EH (cell line): ENCODE results near the gene VAPB.

Source experiments
- DNase-seq: peaks from one replicate; pipeline ENCODE4 v3.0.0-alpha.2; 2015; ENCODE audit warnings: low read depth

The VAPB gene

DNA sequence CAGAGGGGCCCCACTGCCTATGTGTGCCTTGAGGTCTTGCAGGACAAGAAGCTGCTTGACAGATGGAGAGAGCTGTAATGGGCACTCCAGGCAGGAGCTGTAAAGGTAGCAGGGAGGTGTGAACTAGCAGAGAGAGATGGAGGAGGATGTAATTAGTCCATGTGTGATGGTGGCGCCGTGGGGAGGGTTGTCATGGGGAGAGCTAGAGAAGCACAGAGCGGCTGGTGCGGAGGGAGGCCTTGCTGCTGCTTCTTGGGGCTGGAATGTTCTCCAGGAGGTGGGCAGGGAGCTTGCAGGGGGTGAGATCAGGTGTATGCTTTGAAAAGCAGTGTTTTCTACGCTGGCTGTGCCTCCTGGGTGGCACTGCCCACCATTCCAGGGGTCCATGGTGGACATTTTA lies 94.0 kb downstream of the VAPB start:
- no peak for DNase-seq

DNA sequence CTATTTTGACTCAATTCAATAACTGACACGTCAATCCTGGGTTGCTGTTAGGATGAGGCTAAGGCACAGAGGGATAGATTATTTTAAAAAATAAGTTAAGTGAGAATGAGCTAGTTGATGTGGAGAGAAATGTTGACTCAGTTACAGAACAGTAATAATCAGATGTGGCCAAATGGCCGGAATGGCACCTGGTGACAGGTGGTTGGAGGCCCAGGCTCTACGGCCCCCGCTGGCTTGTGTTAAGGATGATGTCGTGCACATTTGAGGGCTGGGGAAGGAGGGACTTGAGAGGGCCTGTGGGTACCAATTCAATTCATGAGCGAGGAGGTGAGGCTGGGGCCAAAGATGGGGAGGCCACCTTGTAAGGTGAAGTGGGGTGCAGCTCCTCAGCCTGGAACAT lies 94.4 kb downstream of the VAPB start:
- DNase-seq = no peak

DNA sequence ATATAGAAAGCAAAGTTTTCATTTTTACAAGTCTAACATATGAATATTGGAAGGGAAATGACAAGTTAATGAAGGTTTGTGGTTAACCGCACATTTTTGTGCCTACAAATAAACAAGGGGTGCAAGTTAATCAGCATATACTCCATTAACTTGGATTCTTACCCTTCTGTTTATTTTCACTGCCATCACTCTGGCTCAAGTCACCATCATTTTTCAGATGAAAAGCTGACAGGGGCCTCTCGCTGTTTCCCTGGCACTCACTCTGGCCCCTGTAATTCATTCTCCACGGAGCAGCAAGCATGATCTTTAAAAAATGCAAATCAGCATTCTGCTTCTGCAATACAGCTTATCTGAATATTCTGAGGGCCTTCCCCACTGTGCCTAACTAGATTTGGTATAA lies 96.4 kb downstream of the VAPB start:
- no peak for DNase-seq

DNA sequence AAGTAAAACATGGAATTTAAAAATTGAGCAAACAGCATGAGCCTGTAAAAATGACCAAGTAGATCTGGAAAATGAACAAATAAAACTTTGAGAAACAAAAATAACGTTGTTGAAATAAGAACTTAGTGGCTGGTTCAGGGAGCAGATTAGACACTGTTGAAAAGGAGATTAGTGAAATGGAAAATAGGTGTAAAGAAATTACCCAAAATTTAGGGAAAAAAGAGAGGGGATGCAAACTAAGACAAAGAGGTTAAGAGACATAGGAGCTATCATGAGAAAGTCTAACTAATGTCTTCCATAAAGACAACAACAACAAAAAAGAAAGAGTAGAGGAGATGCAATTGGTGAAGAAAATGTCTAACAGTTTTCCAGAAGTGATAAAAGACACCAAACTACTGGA lies 97.2 kb downstream of the VAPB start:
- DNase-seq = no peak

DNA sequence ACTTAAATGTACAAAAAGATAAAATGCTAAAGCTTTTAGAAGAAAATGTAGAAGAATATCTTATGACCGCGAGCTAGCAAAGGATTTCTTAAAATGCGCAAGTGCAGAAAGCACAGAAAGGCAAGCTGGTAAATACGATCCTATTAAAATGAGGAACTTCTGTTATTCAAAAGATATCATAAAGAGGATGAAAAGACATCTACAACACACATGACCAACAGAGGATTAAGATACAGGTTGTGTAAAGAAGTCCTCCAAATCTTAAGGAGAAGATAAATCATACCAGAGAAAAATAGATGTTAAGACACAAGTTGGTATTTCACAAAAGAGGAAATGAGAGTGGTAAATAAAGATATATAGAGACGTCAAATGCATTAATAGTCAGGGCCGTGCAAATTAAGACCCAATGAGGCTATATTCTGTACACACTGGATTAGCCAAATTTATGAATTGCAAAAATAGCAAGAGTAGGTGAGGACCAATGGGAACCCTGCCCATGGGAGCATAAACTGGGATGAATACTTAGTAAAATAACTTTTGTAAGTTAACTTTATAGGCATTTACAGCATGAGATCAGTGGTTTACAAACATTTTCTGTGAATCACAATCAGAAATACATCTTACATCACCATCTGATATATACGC lies 103.2 kb downstream of the VAPB start:
- no peak for DNase-seq

DNA sequence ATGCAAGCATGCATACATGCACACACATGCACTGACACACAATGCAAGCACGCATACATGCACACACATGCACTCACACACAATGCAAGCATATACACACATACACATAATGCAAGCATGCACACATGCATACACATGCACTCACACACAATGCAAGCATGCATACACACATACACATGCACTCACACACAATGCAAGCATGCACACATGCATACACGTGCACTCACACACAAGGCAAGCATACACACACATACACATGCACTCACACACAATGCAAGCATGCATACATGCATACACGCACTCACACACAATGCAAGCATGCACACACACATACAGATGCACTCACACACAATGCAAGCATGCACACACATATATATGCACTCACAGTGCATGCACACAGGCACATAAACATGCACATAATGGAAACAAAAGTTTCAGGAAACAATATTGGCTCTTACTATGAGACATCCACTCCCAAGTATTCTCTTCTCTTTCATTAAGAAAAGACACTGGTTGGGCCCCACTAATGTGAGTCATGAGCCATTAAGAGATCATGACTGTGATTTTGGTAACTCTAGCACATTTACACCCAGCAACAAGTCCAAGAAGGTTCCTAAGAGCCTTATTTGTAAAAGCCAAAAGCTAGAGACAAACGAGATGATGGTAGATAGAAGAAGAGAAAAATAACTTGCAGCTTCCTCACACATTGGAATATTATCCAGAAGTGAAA lies 103.9 kb downstream of the VAPB start:
- DNase-seq = no peak

DNA sequence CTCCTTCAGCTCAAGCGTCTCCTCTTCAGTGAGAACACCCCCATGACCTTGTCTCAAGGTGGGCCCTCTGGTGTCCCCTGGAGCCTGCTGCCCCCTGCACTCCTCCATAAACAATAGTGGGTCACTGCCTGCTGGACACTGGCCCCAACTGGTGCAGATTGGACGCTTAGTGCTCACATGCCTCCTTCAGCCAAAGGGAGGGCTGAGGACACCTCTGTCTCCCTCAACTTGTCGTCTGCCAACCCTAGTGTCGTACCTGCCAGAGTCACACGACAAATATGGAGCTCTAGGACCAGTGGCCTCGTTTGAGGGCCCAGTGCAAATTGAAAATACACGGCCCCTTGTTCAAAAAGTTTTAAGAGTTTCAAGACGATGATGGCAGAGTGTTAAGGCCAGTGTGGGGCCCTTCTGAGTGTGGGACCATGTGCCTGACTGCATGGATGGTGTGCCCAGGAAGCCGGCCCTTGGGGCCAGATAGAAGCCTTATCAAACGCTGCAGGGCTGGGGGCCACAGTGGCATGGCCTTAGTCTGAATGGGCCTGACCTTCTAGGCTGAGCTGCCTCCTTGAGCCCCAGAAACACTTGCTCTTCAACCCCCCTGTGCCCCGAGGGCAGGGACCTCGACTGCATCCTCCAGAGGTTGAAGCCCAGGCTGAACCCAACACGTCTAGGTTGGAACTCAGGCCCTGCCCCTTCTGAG lies 106.0 kb downstream of the VAPB start:
- DNase-seq = no peak

DNA sequence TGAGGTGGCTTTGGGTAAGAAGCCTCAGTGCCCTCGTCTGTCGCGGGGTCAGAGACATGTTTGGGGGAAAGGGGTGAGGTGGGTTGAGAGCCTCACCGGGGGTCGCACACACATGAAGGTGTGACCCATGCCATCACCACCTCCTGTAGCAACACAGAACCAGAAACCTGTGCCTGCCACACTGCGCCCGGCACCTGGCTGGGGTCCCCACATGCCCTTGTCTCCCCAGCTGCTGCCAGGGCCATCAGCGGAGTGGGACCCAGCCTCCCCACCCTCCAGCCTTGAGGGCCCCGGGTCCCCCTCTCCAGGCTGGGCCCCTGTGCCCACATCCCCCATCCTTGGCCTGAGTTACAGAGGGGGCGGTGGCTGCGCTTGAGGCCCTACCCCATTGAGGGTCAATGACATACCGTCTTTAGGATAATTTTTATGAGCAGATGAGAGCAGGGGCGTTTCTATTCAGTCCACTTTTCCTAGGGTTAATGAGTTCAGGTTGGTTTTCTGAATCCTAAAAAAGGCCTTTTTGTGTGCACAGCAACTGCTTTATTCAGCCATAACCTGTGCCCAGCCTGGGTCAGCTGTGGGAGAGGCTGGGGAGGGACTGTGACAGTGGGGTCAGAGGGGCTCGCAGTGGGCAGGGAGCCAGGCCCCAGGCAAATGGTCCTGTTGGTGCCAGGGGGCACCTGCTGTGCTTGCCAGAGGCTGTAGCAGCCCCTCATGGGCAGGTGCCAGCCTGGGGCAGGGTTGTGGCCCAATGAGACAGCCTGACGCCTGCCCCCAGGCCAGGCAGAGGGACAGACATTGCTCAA lies 106.8 kb downstream of the VAPB start:
- no peak for DNase-seq

DNA sequence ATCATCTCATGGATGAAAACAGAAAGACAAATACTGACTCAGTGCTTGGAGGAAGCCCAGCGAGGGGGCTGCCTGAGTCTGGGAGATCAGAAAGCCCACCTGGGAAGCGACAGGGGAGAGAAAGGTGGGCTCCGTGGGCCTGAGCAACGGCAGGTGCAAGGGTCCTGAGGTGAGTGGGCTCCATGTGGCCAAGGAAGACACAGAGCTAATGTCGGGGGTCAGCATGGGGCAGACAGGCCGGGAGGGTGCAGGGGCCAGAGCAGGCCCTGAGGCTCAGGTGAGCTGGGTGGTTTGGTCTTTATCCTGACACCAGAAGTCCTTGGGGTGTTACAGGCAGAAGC lies 107.4 kb downstream of the VAPB start:
- no peak for DNase-seq

DNA sequence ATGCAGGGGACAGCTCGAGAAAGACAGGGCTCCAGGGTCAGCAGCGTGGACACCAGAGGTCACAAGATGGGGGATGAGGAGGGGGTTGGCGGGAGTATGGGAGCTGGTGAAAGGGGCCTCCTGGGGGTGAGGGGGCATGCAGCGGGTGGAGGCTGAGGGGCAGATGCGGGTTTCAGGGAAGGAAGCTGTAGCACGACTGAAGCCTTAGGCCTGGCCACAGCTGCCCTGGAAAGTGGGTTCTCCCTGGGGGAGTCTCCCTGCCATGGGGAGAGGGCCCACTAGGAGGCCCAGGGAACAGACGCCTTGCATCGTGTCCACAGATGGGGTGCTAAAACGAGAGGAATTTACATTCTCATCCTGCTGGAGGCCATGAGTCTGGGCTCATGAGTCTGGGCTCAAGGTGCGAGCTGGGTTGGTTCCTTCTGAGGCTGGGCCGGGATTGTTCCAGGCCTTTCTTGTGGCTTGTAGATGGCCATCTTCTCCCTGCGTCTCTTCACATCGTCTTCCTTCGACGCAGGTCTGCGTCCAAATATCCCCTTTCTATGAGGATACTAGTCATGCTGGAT lies 108.1 kb downstream of the VAPB start:
- DNase-seq = no peak

DNA sequence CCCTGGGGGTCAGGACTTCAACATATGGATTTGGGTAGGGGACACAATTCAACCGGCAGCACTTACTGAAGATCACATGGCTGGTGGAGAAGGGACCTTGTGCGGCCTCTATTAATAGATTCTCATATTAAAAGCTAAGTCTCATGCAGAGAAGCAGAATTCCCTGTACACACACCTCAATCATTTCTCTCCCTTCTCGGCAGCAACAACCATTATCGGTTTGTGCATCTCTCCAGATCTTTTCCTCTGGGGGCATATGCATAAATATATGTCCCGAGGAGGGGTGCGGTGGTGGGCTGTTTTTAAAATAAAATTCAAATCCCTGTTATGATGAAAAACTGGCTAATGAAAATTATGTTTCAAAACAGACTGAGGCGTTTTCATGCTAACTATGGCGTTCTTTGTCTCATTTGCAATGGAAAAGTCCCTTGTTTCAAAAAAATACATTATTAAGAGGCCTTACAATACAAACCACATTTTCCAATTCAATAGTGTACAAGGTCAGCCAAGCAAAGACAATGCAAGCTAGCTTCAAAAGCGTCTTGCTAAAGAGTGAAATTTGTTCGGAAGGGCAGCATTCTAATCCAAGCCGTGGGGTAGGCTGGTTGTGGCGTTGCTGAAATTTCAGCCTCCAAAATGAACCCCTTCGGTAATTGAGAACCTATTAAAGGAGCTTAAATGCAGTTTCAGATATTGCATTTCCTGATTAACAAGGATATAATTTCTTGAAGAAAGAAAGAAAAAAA lies 108.9 kb downstream of the VAPB start:
- DNase-seq = no peak

DNA sequence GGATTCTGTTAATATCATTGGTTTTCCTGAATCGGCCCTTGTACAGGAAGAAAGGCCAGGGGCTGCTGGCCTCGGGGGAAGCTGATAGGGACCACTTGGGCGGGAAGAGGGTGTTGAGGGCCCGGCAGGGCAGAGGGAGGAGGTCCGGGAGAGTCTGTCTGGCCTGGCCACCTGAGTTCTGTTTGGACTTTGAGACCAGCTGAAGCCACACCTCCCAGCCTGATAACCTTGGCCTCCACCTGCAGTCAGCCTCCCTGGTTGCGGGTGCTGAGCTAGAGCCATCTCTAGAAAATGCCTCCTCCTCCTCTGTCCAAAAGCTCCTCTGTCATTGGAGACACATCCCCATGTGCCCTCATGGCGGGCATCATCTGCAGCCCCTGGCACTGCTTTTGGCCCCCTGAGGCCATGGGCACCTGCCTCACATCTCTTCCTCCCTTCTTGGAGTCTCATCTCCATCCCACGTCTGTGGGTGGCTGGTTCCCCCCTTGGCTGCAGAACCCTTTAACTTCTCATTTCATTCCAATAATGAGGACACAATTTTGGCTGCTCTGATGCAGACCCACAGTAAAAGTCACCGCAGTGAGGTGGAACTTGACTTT lies 109.5 kb downstream of the VAPB start:
- DNase-seq = no peak

DNA sequence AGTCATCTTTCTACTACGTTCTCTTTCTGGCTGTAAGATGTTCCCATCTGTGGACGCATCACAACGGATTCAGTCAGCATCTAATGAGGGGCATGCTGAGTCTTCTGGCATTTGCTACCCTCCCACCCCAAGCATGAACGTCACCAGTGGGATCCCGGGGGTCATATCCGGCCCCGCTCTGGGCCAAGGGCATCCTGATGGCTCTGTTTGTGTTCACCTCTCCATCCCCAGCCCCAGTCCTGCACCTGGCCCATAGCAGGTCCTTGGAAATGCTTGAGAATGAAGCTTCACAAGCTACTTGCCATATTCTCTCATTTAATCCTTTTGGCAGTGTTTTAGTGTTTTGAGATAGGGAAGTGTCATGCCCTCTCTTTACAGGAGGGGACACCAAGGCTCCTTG lies 111.2 kb downstream of the VAPB start:
- DNase-seq = no peak
